IPS-NIHi7 (cell line): ENCODE data around the gene KRT35.

Experiments
- DNase-seq: peaks from one replicate; pipeline ENCODE4 v3.0.0; 2012; ENCODE audit warnings: mixed read lengths; ENCODE audit errors: extremely low spot score

Gene KRT35

GRCh38 chr17:41481036-41481435 lies at the start of gene KRT35:
TSS of gene KRT35 (minus strand) at chr17:41481151. CDS start at chr17:41481097, 54 bp downstream.
- no peak for DNase-seq

- peak; percentile 27 for DNase-seq
Measured at GRCh38 chr17:41530062-41531048, 49.4 kb upstream of the KRT35 start.

GRCh38 chr17:41529491-41529915 lies 48.6 kb upstream of the KRT35 start:
- DNase-seq = no peak

- no peak for DNase-seq
Measured at GRCh38 chr17:41528959-41529353, 48.0 kb upstream of the KRT35 start.

GRCh38 chr17:41527063-41528023 lies 46.4 kb upstream of the KRT35 start:
- DNase-seq = peak; percentile 46

GRCh38 chr17:41524261-41524660 lies 43.3 kb upstream of the KRT35 start:
- no peak for DNase-seq

- DNase-seq = no peak
Measured at GRCh38 chr17:41523787-41524186, 42.8 kb upstream of the KRT35 start.

- no peak for DNase-seq
Measured at GRCh38 chr17:41523225-41523593, 42.3 kb upstream of the KRT35 start.

GRCh38 chr17:41522301-41523224 lies 41.6 kb upstream of the KRT35 start:
- DNase-seq = no peak

- peak; percentile 42 for DNase-seq
Measured at GRCh38 chr17:41521574-41522261, 40.8 kb upstream of the KRT35 start.

GRCh38 chr17:41520821-41521521 lies 40.0 kb upstream of the KRT35 start:
- no peak for DNase-seq

- DNase-seq = no peak
Measured at GRCh38 chr17:41519501-41520224, 38.7 kb upstream of the KRT35 start.

GRCh38 chr17:41518789-41519449 lies 38.0 kb upstream of the KRT35 start, which contains the start of gene KRT15:
TSS of gene KRT15 (minus strand) at chr17:41518890. CDS start at chr17:41518827, 63 bp downstream.
- no peak for DNase-seq

GRCh38 chr17:41518031-41518430 lies 37.1 kb upstream of the KRT35 start:
- no peak for DNase-seq

- DNase-seq = no peak
Measured at GRCh38 chr17:41516830-41517283, 35.9 kb upstream of the KRT35 start.

GRCh38 chr17:41516147-41516829 lies 35.3 kb upstream of the KRT35 start:
- no peak for DNase-seq

GRCh38 chr17:41513168-41513547 lies 32.2 kb upstream of the KRT35 start:
- no peak for DNase-seq
